Hindlimb muscle (tissue), 1 donor: ENCODE results near the gene TRMT11. TPM values are rescaled to one million over a fixed set of nuclear protein-coding genes. Genes with fewer than 3 reads are reported as not detected.
"Not testable (repeated sequence)": the region's sequence is repeated elsewhere in the genome, so short reads cannot be mapped to it uniquely, and the experiment has no call there.

Experiments used
- DNase-seq: peaks from one replicate; pipeline ENCODE4 v3.0.0-alpha.2; 2013
- polyA plus RNA-seq: library from polyadenylated mRNA; unstranded; fragments of 120-200 nt; gene quantifications from one replicate; pipeline ENCODE4 v1.2.1, GENCODE V29; 2013; ENCODE audit not compliant: insufficient read length

Gene TRMT11
- polyA plus RNA-seq, 1 donor = 13.4 TPM

- DNase-seq = no peak
These were observed 61.3 kb downstream of the TRMT11 start for GRCh38 chr6:126047648-126048047.

GRCh38 chr6:126048635-126049034 lies 62.3 kb downstream of the TRMT11 start:
- DNase-seq = no peak

GRCh38 chr6:126050795-126051194 lies 64.5 kb downstream of the TRMT11 start:
- no peak for DNase-seq

GRCh38 chr6:126051791-126052190 lies 65.5 kb downstream of the TRMT11 start:
- DNase-seq = no peak

- DNase-seq = no peak
These were observed 66.1 kb downstream of the TRMT11 start for GRCh38 chr6:126052485-126052884.

GRCh38 chr6:126054258-126054702 lies 67.9 kb downstream of the TRMT11 start:
- DNase-seq = no peak

GRCh38 chr6:126054802-126055201 lies 68.5 kb downstream of the TRMT11 start:
- no peak for DNase-seq

- DNase-seq = no peak
These were observed 69.1 kb downstream of the TRMT11 start for GRCh38 chr6:126055449-126055848.

- DNase-seq = no peak
These were observed 70.1 kb downstream of the TRMT11 start for GRCh38 chr6:126056355-126057004.

GRCh38 chr6:126058085-126058484 lies 71.7 kb downstream of the TRMT11 start:
- DNase-seq = not testable (repeated sequence)

- DNase-seq = no peak
These were observed 74.1 kb downstream of the TRMT11 start for GRCh38 chr6:126060400-126060799.

- no peak for DNase-seq
These were observed 77.3 kb downstream of the TRMT11 start for GRCh38 chr6:126063512-126064146.

- no peak for DNase-seq
These were observed 78.0 kb downstream of the TRMT11 start for GRCh38 chr6:126064257-126064747.

GRCh38 chr6:126064748-126065401 lies 78.5 kb downstream of the TRMT11 start:
- no peak for DNase-seq

GRCh38 chr6:126066053-126067048 lies 80.0 kb downstream of the TRMT11 start:
- DNase-seq = no peak

GRCh38 chr6:126067073-126067472 lies 80.7 kb downstream of the TRMT11 start:
- DNase-seq = no peak

GRCh38 chr6:126069449-126069848 lies 83.1 kb downstream of the TRMT11 start:
- no peak for DNase-seq

GRCh38 chr6:126071000-126071647 lies 84.8 kb downstream of the TRMT11 start:
- no peak for DNase-seq

GRCh38 chr6:126072172-126072571 lies 85.8 kb downstream of the TRMT11 start:
- DNase-seq = no peak

- no peak for DNase-seq
These were observed 86.5 kb downstream of the TRMT11 start for GRCh38 chr6:126072834-126073233.

- DNase-seq = no peak
These were observed 89.2 kb downstream of the TRMT11 start for GRCh38 chr6:126075335-126076071.
